K562 treated with DMSO at 1 percent for 24 hours (cell line): ENCODE data around the gene PMIS2. TPM values are rescaled to one million over a fixed set of nuclear protein-coding genes. Genes with fewer than 3 reads are reported as not detected.

Experiments used
- total RNA-seq: library from RNA; unstranded; fragments of 300-600 nt; gene quantifications from 2 replicates; pipeline ENCODE4 v1.2.3, GENCODE V29; 2022; ENCODE audit warnings: low read depth; ENCODE audit not compliant: insufficient read depth

PMIS2 gene
- not detected in 2 replicates for total RNA-seq

DNA sequence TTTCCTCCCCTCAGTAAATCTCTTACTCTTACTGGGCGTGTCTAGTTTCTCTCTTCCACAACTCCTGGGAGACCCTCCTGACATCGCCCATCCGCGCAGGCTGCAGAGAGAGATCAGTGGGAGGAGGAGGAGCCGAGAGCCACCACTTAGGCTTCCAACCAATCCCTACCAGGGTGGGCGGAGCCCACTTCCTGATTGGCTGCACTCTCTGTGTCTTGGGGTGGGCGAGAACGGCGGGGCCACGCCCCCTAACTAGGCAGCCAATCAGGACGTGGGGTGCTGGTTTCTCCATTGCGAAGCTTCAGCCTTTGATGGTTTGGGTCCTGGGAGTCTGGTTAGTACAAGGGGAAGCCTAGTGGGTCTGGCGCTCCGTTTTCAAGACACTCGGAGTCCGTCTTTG is at the start of gene PMIS2:
PMIS2 (plus strand) TSS at position 326 of the 400 bp plus-strand sequence. CDS start 87 bp downstream, outside the sequence.

GRCh38 chr19:35545001-35545854 is 40.7 kb upstream of the PMIS2 start, which contains the start of gene TMEM147:
Gene TMEM147, plus strand, starts transcription at chr19:35545626. Its CDS starts 114 bp downstream, at chr19:35545740.

DNA sequence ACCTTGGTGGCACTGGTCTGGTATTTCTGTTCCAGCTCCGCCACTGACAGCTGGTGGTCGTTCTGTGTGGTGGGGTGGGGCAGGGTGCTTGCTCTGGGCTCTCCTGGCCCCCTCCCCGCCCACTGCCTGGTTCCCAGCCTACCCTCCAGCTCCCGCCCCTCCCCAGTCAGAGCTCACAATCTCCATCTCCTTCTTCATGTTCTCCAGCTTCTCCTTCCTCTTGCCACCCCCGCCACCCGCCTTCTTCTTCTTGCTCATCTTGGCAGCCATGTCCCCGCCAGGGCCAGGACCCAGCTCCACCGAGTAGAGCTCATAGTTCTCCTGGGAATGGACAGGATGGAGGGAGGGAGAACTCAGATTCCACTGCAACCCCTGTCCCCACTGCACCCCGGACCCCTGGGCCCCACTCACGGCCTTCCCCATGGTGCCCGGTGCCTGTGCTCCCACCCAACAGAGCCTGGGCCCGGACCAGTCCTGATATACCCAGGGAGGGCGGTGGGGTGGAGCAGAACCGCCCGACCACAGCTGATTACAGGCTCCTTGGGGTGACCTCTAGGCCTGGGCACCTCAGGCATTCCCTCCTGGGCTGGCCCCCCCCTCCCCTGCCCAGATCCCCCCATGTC is 22.7 kb upstream of the PMIS2 start, which contains the start of gene ATP4A:
ATP4A (minus strand) TSS at position 452 of the 623 bp plus-strand sequence; CDS start at position 423, 29 bp downstream.

GRCh38 chr19:35612559-35613321 is 26.8 kb downstream of the PMIS2 start, which contains the start of gene HAUS5:
Gene HAUS5, plus strand, starts transcription at chr19:35612735. Its CDS starts 60 bp downstream, at chr19:35612795.

DNA sequence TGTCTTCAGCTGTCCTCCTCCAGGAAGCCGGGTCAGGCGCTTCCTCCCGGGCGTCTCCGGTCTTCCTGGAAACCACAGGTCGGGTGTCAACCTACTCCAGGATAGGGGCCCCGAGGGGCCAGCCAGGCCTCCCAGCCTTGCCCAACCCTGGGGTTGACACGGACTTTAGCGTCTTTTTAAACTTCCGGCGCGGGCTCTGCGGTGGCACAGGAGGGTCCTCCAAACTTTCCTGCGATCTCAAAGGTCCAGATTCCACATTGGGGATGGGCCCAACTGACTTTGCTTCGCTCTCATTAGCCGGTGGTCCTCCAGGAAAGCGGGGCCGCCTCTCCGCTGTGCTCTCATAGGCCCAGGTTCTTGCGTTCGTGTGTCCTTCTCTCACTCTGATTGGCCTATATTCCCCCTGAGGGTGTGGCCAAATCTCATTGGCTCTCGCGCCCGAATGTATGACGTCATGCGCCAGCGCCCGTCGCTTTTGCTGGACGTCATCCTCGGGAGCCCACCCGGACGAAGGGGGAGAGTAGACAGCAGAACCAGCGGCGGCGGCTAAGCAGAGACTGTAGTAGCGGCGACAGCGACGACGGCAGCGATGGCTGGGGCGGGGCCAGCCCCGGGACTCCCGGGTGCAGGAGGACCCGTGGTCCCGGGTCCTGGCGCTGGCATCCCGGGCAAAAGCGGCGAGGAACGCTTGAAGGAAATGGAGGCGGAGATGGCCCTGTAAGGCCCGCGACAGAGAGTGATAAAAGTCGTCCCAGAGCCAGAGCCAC is 42.8 kb downstream of the PMIS2 start, which contains the start of gene RBM42:
RBM42 (plus strand) TSS at position 472 of the 767 bp plus-strand sequence; CDS start at position 590, 118 bp downstream.

Other genes starting within 250 kb of the PMIS2 start
- not detected in 2 replicates for gene FFAR1, start 238.3 kb upstream of the PMIS2 start, total RNA-seq
- gene FFAR3, start 227.7 kb upstream of the PMIS2 start, total RNA-seq = not detected in 2 replicates
- not detected in 2 replicates for gene GPR42, start 215.1 kb upstream of the PMIS2 start, total RNA-seq
- not detected in 2 replicates for gene FFAR2, start 137.9 kb upstream of the PMIS2 start, total RNA-seq
- gene KRTDAP, start 95.7 kb upstream of the PMIS2 start, total RNA-seq = not detected in 2 replicates
- gene DMKN, start 72.5 kb upstream of the PMIS2 start, total RNA-seq = not detected in 2 replicates
- gene SBSN, start 57.9 kb upstream of the PMIS2 start, total RNA-seq = not detected in 2 replicates
- not detected in 2 replicates for gene GAPDHS, start 52.7 kb upstream of the PMIS2 start, total RNA-seq
- gene TMEM147, start 40.5 kb upstream of the PMIS2 start, total RNA-seq = 125 and 126 TPM in 2 replicates
- gene ATP4A, start 22.5 kb upstream of the PMIS2 start, total RNA-seq = not detected in 2 replicates
- gene HAUS5, start 26.6 kb downstream of the PMIS2 start, total RNA-seq = 34.2 and 36.5 TPM in 2 replicates
- gene RBM42, start 42.9 kb downstream of the PMIS2 start, total RNA-seq = 282 and 289 TPM in 2 replicates
- gene ETV2, start 55.6 kb downstream of the PMIS2 start, total RNA-seq = 0.63 and 2.9 TPM in 2 replicates
- 1,088 and 1,092 TPM in 2 replicates for gene COX6B1, start 62.1 kb downstream of the PMIS2 start, total RNA-seq
- gene UPK1A, start 80.3 kb downstream of the PMIS2 start, total RNA-seq = not detected in 2 replicates
- not detected in 2 replicates for gene ZBTB32, start 118.4 kb downstream of the PMIS2 start, total RNA-seq
- 29.9 and 30.6 TPM in 2 replicates for gene KMT2B, start 131.8 kb downstream of the PMIS2 start, total RNA-seq
- 11.4 and 13.6 TPM in 2 replicates for gene IGFLR1, start 156.3 kb downstream of the PMIS2 start, total RNA-seq
- gene U2AF1L4, start 159.2 kb downstream of the PMIS2 start, total RNA-seq = 5.4 and 6.3 TPM in 2 replicates
- gene PSENEN, start 159.5 kb downstream of the PMIS2 start, total RNA-seq = 41.2 and 43.3 TPM in 2 replicates
- gene LIN37, start 162.4 kb downstream of the PMIS2 start, total RNA-seq = 22.5 and 26.8 TPM in 2 replicates
- gene HSPB6, start 170.9 kb downstream of the PMIS2 start, total RNA-seq = 1.5 TPM in 1 of 2 replicates, not detected in the other
- gene PROSER3, start 172.0 kb downstream of the PMIS2 start, total RNA-seq = 20.6 and 24.1 TPM in 2 replicates
- gene ARHGAP33, start 189.4 kb downstream of the PMIS2 start, total RNA-seq = 5.7 and 6.1 TPM in 2 replicates
- not detected in 2 replicates for gene PRODH2, start 226.7 kb downstream of the PMIS2 start, total RNA-seq